ENCODE results near the gene BOLA3. TPM values are rescaled to one million over a fixed set of nuclear protein-coding genes. Genes with fewer than 3 reads are reported as not detected.

Gene BOLA3
- total and polyA plus RNA-seq, 2 experiments from 2014 or later, result 46.2 to 104 TPM

DNA sequence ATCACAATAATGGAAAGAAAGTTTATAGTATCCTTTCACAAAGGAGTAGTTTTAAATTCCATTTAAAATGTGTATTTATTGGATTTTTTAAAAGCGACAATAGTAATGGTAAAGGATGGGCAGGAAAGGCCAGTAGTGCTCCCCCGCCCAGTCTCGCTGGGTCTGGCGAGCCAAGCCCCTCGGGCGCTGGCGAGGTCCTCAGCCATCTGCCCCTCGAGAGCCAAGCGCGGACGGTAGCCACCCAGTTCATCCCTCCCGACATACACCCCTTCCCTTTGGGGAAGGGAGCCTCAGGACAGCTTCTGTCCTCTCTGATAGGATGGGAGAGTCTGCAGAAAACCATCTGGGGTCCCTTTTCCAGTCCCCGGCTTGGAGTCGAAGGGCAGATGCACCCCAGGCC, 45.2 kb downstream of the BOLA3 start:
- Histone ChIP-seq H3K9me2 (ENCODE audit: insufficient read depth) (no peaks in the 10 kb centered on the region), H3K36me3 (ENCODE audit: low read depth) (no peaks in the 10 kb centered on the region), H3F3A (ENCODE audit: insufficient read depth) (no peaks in the 10 kb centered on the region), H3K79me2 (ENCODE audit: insufficient read depth) (no peaks in the 10 kb centered on the region), H3K9ac (no peak overlapping the region), H4K20me1 (ENCODE audit: insufficient read depth) (no peaks in the 10 kb centered on the region), H3K4me3 (no peak overlapping the region), H2AFZ (no peak overlapping the region), H3K4me1 (ENCODE audit: insufficient read depth) (no peaks in the 10 kb centered on the region), H3K9me3 (ENCODE audit: low read depth) (no peaks in the 10 kb centered on the region), H3K27ac (no peak overlapping the region), H3K4me2 (ENCODE audit: unreplicated experiment) (no peak overlapping the region), H3K27me3 (replicated peaks; ENCODE audit: insufficient read depth) (no peaks in the 10 kb centered on the region)
- DNase-seq, result no peak
- 94% methylated on average over 14 of the region's 14 CpGs for WGBS, 2 experiments (ENCODE audit: low coverage in 1 of 2, low lambda C conversion rate in 2 of 2, missing lambda C conversion rate in 2 of 2)
- no peak for TF ChIP-seq EZH2 (IDR thresholded peaks at IDR 0.05; ENCODE audit: insufficient read depth, poor library complexity, severe bottlenecking)
- in situ Hi-C loops (cut with MboI), result no loop called here

DNA sequence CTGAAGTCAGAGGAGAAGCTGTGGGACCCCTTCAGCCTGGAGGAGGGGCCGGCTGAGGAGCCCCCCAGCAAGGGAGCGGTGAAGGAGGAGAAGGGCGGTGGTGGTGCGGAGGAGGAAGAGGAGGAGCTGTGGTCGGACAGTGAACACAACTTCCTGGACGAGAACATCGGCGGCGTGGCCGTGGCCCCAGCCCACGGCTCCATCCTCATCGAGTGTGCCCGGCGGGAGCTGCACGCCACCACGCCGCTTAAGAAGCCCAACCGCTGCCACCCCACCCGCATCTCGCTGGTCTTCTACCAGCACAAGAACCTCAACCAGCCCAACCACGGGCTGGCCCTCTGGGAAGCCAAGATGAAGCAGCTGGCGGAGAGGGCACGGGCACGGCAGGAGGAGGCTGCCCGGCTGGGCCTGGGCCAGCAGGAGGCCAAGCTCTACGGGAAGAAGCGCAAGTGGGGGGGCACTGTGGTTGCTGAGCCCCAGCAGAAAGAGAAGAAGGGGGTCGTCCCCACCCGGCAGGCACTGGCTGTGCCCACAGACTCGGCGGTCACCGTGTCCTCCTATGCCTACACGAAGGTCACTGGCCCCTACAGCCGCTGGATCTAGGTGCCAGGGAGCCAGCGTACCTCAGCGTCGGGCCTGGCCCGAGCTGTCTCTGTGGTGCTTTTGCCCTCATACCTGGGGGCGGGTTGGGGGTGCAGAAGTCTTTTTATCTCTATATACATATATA, 46.0 kb downstream of the BOLA3 start:
- Histone ChIP-seq H3K4me1 (ENCODE audit: insufficient read depth) (no peaks in the 10 kb centered on the region), H3K27ac (no peak overlapping the region), H4K20me1 (ENCODE audit: insufficient read depth) (no peaks in the 10 kb centered on the region), H3K9ac (no peak overlapping the region), H3K9me3 (ENCODE audit: low read depth) (no peaks in the 10 kb centered on the region), H3K4me2 (ENCODE audit: unreplicated experiment) (no peak overlapping the region), H3K9me2 (ENCODE audit: insufficient read depth) (no peaks in the 10 kb centered on the region), H3F3A (ENCODE audit: insufficient read depth) (no peaks in the 10 kb centered on the region), H3K4me3 (no peak overlapping the region), H2AFZ (no peak overlapping the region), H3K79me2 (ENCODE audit: insufficient read depth) (no peaks in the 10 kb centered on the region), H3K27me3 (replicated peaks; ENCODE audit: insufficient read depth) (no peaks in the 10 kb centered on the region), H3K36me3 (ENCODE audit: low read depth) (no peaks in the 10 kb centered on the region)
- in situ Hi-C loops (cut with MboI), result no loop called here
- DNase-seq, result no peak
- TF ChIP-seq EZH2phosphoT487 (IDR thresholded peaks at IDR 0.05; ENCODE audit: insufficient read depth, low read depth) (no peak), EZH2 (IDR thresholded peaks at IDR 0.05; ENCODE audit: insufficient read depth, poor library complexity, severe bottlenecking) (no peak)
- WGBS, 2 experiments (ENCODE audit: low coverage in 1 of 2, low lambda C conversion rate in 2 of 2, missing lambda C conversion rate in 2 of 2), result 95 to 97% methylated on average over 19 to 39 of the region's 39 CpGs

DNA sequence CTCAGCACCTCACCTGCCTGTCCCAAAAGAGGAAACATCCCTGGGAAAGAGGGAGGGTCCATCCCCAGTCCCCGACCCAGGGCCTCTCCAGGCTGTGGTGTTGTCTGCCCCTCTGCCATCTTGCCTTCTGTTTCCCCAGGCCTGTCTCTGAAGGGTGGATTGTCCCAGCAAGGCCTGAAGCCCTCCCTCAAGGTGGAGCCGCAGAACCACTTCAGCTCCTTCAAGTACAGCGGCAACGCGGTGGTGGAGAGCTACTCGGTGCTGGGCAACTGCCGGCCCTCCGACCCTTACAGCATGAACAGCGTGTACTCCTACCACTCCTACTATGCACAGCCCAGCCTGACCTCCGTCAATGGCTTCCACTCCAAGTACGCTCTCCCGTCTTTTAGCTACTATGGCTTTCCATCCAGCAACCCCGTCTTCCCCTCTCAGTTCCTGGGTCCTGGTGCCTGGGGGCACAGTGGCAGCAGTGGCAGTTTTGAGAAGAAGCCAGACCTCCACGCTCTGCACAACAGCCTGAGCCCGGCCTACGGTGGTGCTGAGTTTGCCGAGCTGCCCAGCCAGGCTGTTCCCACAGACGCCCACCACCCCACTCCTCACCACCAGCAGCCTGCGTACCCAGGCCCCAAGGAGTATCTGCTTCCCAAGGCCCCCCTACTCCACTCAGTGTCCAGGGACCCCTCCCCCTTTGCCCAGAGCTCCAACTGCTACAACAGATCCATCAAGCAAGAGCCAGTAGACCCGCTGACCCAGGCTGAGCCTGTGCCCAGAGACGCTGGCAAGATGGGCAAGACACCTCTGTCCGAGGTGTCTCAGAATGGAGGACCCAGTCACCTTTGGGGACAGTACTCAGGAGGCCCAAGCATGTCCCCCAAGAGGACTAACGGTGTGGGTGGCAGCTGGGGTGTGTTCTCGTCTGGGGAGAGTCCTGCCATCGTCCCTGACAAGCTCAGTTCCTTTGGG, 47.2 kb downstream of the BOLA3 start:
- H3F3A ChIP-seq (ENCODE audit: insufficient read depth), result no peaks in the 10 kb centered on the region
- in situ Hi-C loops (cut with MboI), result no loop called here
- H3K9ac ChIP-seq, result no peak overlapping the region
- peaks cover 4% of the 10 kb centered on the region; the same call in 1 of the 2 replicates for H3K36me3 ChIP-seq (ENCODE audit: low read depth)
- H2AFZ ChIP-seq, result no peak overlapping the region
- H3K27me3 ChIP-seq (replicated peaks; ENCODE audit: insufficient read depth), result no peaks in the 10 kb centered on the region
- WGBS, 2 experiments (ENCODE audit: low coverage in 1 of 2, low lambda C conversion rate in 2 of 2, missing lambda C conversion rate in 2 of 2), result 92 to 93% methylated on average over 25 of the region's 25 CpGs
- DNase-seq, result no peak
- no peaks in the 10 kb centered on the region for H3K9me3 ChIP-seq (ENCODE audit: low read depth)
- no peak for TF ChIP-seq EZH2 (IDR thresholded peaks at IDR 0.05; ENCODE audit: insufficient read depth, poor library complexity, severe bottlenecking)
- TF ChIP-seq EZH2phosphoT487 (IDR thresholded peaks at IDR 0.05; ENCODE audit: insufficient read depth, low read depth), result no peak
- no peaks in the 10 kb centered on the region for H3K9me2 ChIP-seq (ENCODE audit: insufficient read depth)
- no peak overlapping the region for H3K4me3 ChIP-seq
- no peaks in the 10 kb centered on the region for H4K20me1 ChIP-seq (ENCODE audit: insufficient read depth)
- H3K4me1 ChIP-seq (ENCODE audit: insufficient read depth), result no peaks in the 10 kb centered on the region
- H3K79me2 ChIP-seq (ENCODE audit: insufficient read depth), result no peaks in the 10 kb centered on the region
- H3K27ac ChIP-seq, result no peak overlapping the region
- no peak overlapping the region for H3K4me2 ChIP-seq (ENCODE audit: unreplicated experiment)

DNA sequence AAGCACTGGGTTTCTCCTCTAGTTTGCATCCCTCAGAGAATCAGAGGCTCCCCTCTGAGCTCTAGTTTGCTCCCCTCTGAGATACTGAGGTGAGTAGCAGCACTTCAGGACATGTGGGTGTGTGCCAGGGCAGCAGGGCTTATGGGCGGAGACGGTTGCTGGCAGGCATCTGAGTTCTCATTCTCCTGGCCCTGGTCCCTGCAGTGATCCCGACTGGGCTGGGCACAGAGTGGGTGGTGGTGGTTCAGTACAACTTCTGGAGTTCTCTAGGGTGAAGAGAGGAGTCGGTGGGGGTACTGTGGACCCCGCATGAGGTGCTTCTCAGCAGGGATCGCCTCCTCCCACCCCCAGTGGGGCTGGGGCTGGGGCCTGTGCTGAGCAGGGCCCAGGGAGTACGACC, 47.9 kb downstream of the BOLA3 start:
- Histone ChIP-seq H3K9me3 (ENCODE audit: low read depth) (no peaks in the 10 kb centered on the region), H3K4me3 (no peak overlapping the region), H3K36me3 (ENCODE audit: low read depth) (peaks cover 4% of the 10 kb centered on the region; the same call in 1 of the 2 replicates), H2AFZ (no peak overlapping the region), H3K27ac (no peak overlapping the region), H3K9me2 (ENCODE audit: insufficient read depth) (no peaks in the 10 kb centered on the region), H3K79me2 (ENCODE audit: insufficient read depth) (no peaks in the 10 kb centered on the region), H3K27me3 (replicated peaks; ENCODE audit: insufficient read depth) (no peaks in the 10 kb centered on the region), H3K4me2 (ENCODE audit: unreplicated experiment) (no peak overlapping the region), H3K4me1 (ENCODE audit: insufficient read depth) (no peaks in the 10 kb centered on the region), H3K9ac (no peak overlapping the region), H4K20me1 (ENCODE audit: insufficient read depth) (no peaks in the 10 kb centered on the region), H3F3A (ENCODE audit: insufficient read depth) (no peaks in the 10 kb centered on the region)
- DNase-seq, result no peak
- TF ChIP-seq EZH2phosphoT487 (IDR thresholded peaks at IDR 0.05; ENCODE audit: insufficient read depth, low read depth) (no peak), EZH2 (IDR thresholded peaks at IDR 0.05; ENCODE audit: insufficient read depth, poor library complexity, severe bottlenecking) (no peak)
- WGBS, 2 experiments (ENCODE audit: low coverage in 1 of 2, low lambda C conversion rate in 2 of 2, missing lambda C conversion rate in 2 of 2), result 78 to 80% methylated on average over 7 of the region's 7 CpGs
- in situ Hi-C loops (cut with MboI), result no loop called here

All from GM23248 (cell line).